Fibroblast of villous mesenchyme (primary cell): Measurements from ENCODE around the gene MYO7B. TPM values are rescaled to one million over a fixed set of nuclear protein-coding genes. Genes with fewer than 3 reads are reported as not detected.
A peak's percentile ranks its signal among the peaks of the same experiment; 100 is the strongest.

Experiments
- DNase-seq: peaks from one replicate; pipeline ENCODE4 v3.0.0-alpha.2; 2010; ENCODE audit warnings: low read depth
- H3K4me3 ChIP-seq: 2 replicates; pipeline ENCODE4 v1.5.1; 2011; ENCODE audit warnings: low read depth, mild to moderate bottlenecking, low read length
- CTCF ChIP-seq: IDR thresholded peaks from 2 replicates; pipeline ENCODE4 v1.5.1; 2012; ENCODE audit warnings: low read depth, mild to moderate bottlenecking, low read length; ENCODE audit not compliant: insufficient read depth
- total RNA-seq: library from RNA; depleted of rRNA; stranded (reverse); fragments of >200 nt; gene quantifications from 2 replicates; pipeline ENCODE4 v1.2.3, GENCODE V29; 2012

MYO7B gene
- total RNA-seq, 1 donor, result 0.86 TPM

- H3K4me3 ChIP-seq, result no peak overlapping the region
- peak; percentile 25 for DNase-seq
- TF ChIP-seq CTCF, result no peak
These were observed 123.3 kb downstream of the MYO7B start for GRCh38 chr2:127658641-127659407.

- no peak overlapping the region for H3K4me3 ChIP-seq
- no peak for TF ChIP-seq CTCF
- no peak for DNase-seq
These were observed 124.2 kb downstream of the MYO7B start for GRCh38 chr2:127659408-127660290.

- DNase-seq, result no peak
- TF ChIP-seq CTCF, result no peak
- H3K4me3 ChIP-seq, result no peak overlapping the region
These were observed 124.8 kb downstream of the MYO7B start for GRCh38 chr2:127660291-127660578.

- H3K4me3 ChIP-seq, result no peak overlapping the region
- TF ChIP-seq CTCF, result no peak
- peak; percentile 87 for DNase-seq
These were observed 125.7 kb downstream of the MYO7B start for GRCh38 chr2:127661072-127661649.

GRCh38 chr2:127661949-127662510, 126.5 kb downstream of the MYO7B start:
- peak; percentile 32 for DNase-seq
- no peak overlapping the region for H3K4me3 ChIP-seq
- no peak for TF ChIP-seq CTCF

GRCh38 chr2:127662937-127663565, 127.6 kb downstream of the MYO7B start:
- DNase-seq, result no peak
- no peak for TF ChIP-seq CTCF
- H3K4me3 ChIP-seq, result no peak overlapping the region
